GM12875 (cell line): ENCODE data around the gene ZIC4.

Source experiments
- H3K4me3 ChIP-seq: one replicate; pipeline ENCODE4 v1.5.1; 2011; ENCODE audit warnings: low read depth, low read length, control low read depth
- CTCF ChIP-seq: IDR thresholded peaks from 2 replicates; pipeline ENCODE4 v1.5.1; 2011; ENCODE audit warnings: low read depth, mild to moderate bottlenecking, control low read depth, inconsistent platforms, low read length, moderate library complexity, borderline replicate concordance; ENCODE audit not compliant: insufficient read depth

ZIC4 gene

GRCh38 chr3:147426931-147427330 lies 20.6 kb upstream of the ZIC4 start:
- TF ChIP-seq CTCF = no peak

GRCh38 chr3:147425388-147425850 lies 19.1 kb upstream of the ZIC4 start:
- no peak overlapping the region for H3K4me3 ChIP-seq
- no peak for TF ChIP-seq CTCF

More at GRCh38 chr3:147426931-147427330, 20.6 kb upstream of the ZIC4 start:
- no peak overlapping the region for H3K4me3 ChIP-seq

- no peak overlapping the region for H3K4me3 ChIP-seq
Observed at GRCh38 chr3:147424581-147425387, 18.4 kb upstream of the ZIC4 start.

GRCh38 chr3:147423798-147424580 lies 17.6 kb upstream of the ZIC4 start:
- TF ChIP-seq CTCF = no peak
- H3K4me3 ChIP-seq = no peak overlapping the region

More at GRCh38 chr3:147424581-147425387, 18.4 kb upstream of the ZIC4 start:
- TF ChIP-seq CTCF = no peak

GRCh38 chr3:147423537-147423797 lies 17.1 kb upstream of the ZIC4 start:
- no peak overlapping the region for H3K4me3 ChIP-seq
- TF ChIP-seq CTCF = no peak

- TF ChIP-seq CTCF = no peak
- H3K4me3 ChIP-seq = no peak overlapping the region
Observed at GRCh38 chr3:147422601-147423536, 16.5 kb upstream of the ZIC4 start.
